Endothelial cell (in vitro differentiated cells): Measurements from ENCODE around the gene SLC28A3. TPM values are rescaled to one million over a fixed set of nuclear protein-coding genes. Genes with fewer than 3 reads are reported as not detected.

Experiments
- DNase-seq: peaks from one replicate; pipeline ENCODE4 v3.0.0; 2021; ENCODE audit warnings: low spot score
- H3K27ac Mint-ChIP-seq: one replicate; pipeline ENCODE4 v1.8.0; 2021; ENCODE audit warnings: mixed read lengths, inconsistent platforms; ENCODE audit not compliant: unreplicated experiment
- H3K27me3 Mint-ChIP-seq: one replicate; pipeline ENCODE4 v1.8.0; 2021; ENCODE audit warnings: mild to moderate bottlenecking, moderate library complexity, mixed read lengths, inconsistent platforms; ENCODE audit not compliant: unreplicated experiment
- H3K36me3 Mint-ChIP-seq: one replicate; pipeline ENCODE4 v1.8.0; 2021; ENCODE audit warnings: mild to moderate bottlenecking, low read depth, mixed read lengths, inconsistent platforms; ENCODE audit not compliant: unreplicated experiment
- H3K4me1 Mint-ChIP-seq: one replicate; pipeline ENCODE4 v1.8.0; 2021; ENCODE audit warnings: mild to moderate bottlenecking, mixed read lengths, inconsistent platforms; ENCODE audit not compliant: unreplicated experiment
- H3K4me3 Mint-ChIP-seq: one replicate; pipeline ENCODE4 v1.8.0; 2021; ENCODE audit warnings: mild to moderate bottlenecking, mixed read lengths, inconsistent platforms; ENCODE audit not compliant: unreplicated experiment
- H3K9me3 Mint-ChIP-seq: one replicate; pipeline ENCODE4 v1.8.0; 2021; ENCODE audit warnings: mixed read lengths, inconsistent platforms; ENCODE audit not compliant: unreplicated experiment
- total RNA-seq: library from RNA; stranded (reverse); fragmentation: NEBNext Ultra II Directional; extraction: Animal tissue kit (Norgen Biotek cat#: 25700); gene quantifications from one replicate; pipeline ENCODE4 v1.2.1, GENCODE V29; 2021; ENCODE audit not compliant: unreplicated experiment
- TF ChIP-seq, protein P1 (sequence below): fragments of 200-600 bp; sonication (generic); IDR thresholded peaks from one replicate; pipeline ENCODE4 v1.5.0; 2021; ENCODE audit warnings: antibody characterized with exemption; ENCODE audit not compliant: unreplicated experiment

The SLC28A3 gene
- total RNA-seq, 1 donor from 2014 or later: 0.26 TPM

DNA sequence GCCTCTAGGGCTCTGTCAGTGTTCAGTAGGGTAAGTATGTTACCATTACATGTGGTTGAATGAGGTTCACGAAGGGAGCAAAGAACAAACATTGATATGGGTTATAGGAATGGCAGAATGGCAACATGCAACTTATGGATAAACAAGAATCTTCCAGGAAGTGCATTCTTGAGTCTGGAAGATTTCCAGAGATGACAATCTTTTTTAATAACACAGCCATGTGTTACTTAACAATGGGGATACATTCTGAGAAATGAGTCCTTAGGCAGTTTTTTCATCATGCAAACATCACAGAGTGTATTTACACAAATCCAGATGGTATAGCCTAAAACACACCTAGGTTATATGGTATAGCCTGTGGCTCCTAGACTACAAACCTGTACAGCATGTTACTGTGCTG lies 9.1 kb upstream of the SLC28A3 start:
- Mint-ChIP-seq H3K4me1 (no peaks in the 10 kb centered on the region), H3K27ac (no peak overlapping the region), H3K9me3 (no peaks in the 10 kb centered on the region), H3K4me3 (no peak overlapping the region), H3K36me3 (peaks cover 5% of the 10 kb centered on the region), H3K27me3 (no peaks in the 10 kb centered on the region)
- DNase-seq: no peak
- TF ChIP-seq, protein P1, sequence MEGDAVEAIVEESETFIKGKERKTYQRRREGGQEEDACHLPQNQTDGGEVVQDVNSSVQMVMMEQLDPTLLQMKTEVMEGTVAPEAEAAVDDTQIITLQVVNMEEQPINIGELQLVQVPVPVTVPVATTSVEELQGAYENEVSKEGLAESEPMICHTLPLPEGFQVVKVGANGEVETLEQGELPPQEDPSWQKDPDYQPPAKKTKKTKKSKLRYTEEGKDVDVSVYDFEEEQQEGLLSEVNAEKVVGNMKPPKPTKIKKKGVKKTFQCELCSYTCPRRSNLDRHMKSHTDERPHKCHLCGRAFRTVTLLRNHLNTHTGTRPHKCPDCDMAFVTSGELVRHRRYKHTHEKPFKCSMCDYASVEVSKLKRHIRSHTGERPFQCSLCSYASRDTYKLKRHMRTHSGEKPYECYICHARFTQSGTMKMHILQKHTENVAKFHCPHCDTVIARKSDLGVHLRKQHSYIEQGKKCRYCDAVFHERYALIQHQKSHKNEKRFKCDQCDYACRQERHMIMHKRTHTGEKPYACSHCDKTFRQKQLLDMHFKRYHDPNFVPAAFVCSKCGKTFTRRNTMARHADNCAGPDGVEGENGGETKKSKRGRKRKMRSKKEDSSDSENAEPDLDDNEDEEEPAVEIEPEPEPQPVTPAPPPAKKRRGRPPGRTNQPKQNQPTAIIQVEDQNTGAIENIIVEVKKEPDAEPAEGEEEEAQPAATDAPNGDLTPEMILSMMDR: no peak

DNA sequence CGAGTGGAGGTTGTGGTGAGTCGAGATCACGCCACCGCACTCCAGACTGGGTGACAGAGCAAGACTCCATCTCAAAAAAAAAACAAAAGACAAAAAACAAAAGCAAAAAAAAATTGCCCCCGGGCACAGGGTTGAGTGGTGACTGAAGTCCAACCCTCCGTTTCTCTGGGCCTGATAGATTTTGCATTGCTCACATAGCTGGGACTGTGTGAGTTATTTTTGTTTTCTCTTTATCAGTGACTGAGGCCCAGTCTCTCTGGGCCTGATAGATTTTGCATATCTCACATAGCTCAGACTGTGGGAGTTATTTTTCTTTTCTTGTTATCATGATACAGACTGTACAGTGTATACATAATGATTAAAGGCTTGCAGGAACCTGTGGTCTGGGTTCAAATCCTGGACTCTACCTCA lies 2.6 kb upstream of the SLC28A3 start:
- Mint-ChIP-seq H3K4me1 (no peaks in the 10 kb centered on the region), H3K9me3 (no peaks in the 10 kb centered on the region), H3K36me3 (no peaks in the 10 kb centered on the region), H3K27me3 (peaks cover 1% of the 10 kb centered on the region), H3K4me3 (no peak overlapping the region), H3K27ac (no peak overlapping the region)
- TF ChIP-seq, protein P1: no peak
- no peak for DNase-seq

DNA sequence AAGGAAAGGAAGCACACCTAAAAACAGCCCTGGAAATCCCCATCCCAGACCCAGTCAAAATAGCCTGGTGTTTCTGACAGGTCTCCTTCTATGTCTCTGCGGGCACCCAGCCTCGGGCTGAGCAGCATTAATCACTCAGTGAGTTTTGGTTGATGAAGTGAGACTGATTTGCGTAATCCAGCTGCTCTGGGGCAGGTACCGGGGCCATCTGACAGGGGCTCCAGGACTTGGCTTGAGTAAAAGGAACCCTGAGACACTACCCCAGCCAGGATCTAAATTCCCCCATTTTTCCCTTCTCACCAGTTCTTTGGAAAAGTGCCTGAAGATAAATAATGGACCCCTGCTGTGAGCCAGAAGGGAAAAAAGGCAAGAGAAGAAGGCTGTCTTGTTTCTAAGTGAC lies 596 bp downstream of the SLC28A3 start:
- no peak for DNase-seq
- TF ChIP-seq, protein P1: no peak
- H3K4me3 Mint-ChIP-seq: no peak overlapping the region
- H3K36me3 Mint-ChIP-seq: no peaks in the 10 kb centered on the region
- H3K27me3 Mint-ChIP-seq: peaks cover 3% of the 10 kb centered on the region
- no peaks in the 10 kb centered on the region for H3K9me3 Mint-ChIP-seq
- no peak overlapping the region for H3K27ac Mint-ChIP-seq
- no peaks in the 10 kb centered on the region for H3K4me1 Mint-ChIP-seq

DNA sequence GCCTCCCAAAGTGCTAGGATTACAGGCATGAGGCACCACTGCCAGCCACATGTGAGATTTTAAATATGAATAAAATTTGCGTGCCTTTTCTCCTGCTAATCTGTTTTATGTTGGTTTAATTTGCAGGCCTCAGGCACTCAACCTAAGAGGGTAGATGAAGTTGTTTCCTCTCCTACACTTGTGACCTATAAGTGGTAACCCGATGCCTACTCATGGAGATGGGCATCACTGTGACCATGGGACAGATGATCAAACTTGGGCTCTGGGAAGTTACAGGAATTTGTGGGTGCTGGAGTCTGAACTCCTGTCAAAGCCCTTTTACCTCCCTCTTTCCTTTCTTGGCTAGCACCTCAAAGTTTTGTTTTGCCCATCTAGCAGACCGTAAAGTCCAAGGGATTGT lies 1.1 kb downstream of the SLC28A3 start:
- H3K27ac Mint-ChIP-seq: no peak overlapping the region
- H3K4me1 Mint-ChIP-seq: no peaks in the 10 kb centered on the region
- H3K27me3 Mint-ChIP-seq: peaks cover 3% of the 10 kb centered on the region
- DNase-seq: no peak
- TF ChIP-seq, protein P1: no peak
- H3K9me3 Mint-ChIP-seq: no peaks in the 10 kb centered on the region
- no peak overlapping the region for H3K4me3 Mint-ChIP-seq
- H3K36me3 Mint-ChIP-seq: no peaks in the 10 kb centered on the region

DNA sequence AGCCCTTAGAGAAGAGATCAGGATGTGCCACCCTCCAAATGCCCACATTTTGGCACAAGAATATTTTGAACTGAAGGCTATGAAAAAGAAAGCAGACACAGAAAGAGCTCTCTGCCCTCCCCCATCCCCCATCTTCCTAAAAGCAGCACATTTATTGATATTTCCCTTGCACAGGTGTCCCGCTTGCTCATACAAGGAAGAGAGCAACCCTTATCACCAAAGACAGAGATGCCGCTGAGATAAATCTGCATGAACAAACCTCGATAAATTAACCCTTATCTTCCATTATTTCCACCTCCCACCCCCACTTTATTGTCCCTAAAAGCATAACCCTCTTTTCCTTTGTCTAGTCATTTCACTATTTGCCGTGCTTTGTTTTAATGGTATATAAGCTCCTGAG lies 1.8 kb downstream of the SLC28A3 start:
- no peak for DNase-seq
- no peaks in the 10 kb centered on the region for H3K4me1 Mint-ChIP-seq
- no peaks in the 10 kb centered on the region for H3K9me3 Mint-ChIP-seq
- H3K27me3 Mint-ChIP-seq: peaks cover 3% of the 10 kb centered on the region
- H3K4me3 Mint-ChIP-seq: no peak overlapping the region
- no peak overlapping the region for H3K27ac Mint-ChIP-seq
- H3K36me3 Mint-ChIP-seq: no peaks in the 10 kb centered on the region
- TF ChIP-seq, protein P1: no peak
